ENCODE results near the gene TAS2R7. TPM values are rescaled to one million over a fixed set of nuclear protein-coding genes. Genes with fewer than 3 reads are reported as not detected.
"Not testable (repeated sequence)": the region's sequence is repeated elsewhere in the genome, so short reads cannot be mapped to it uniquely, and the experiment has no call there.

The TAS2R7 gene
- total RNA-seq, 3 donors from 2014 or later (not counting 1 experiment from before 2014, with no cell fraction given): not detected

DNA sequence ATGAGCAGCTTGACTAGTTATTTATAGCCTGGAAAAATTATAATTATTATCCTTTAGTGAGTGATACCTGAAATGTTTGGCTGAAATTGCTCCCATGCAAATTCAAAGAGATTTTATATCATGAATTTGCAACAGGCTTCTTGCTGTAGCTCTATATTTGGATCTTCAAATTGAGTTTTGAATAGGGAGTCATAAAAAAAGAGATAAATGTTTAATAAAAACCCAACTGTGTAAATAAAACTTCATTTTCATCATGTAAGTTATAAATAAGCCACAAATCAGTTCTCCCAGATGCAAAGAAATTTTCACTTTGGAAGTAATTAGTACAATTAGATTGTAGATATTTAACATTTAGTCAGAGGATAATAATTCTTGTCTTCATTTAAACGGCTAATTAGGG lies 4.8 kb upstream of the TAS2R7 start, which contains the start of gene TAS2R8:
TAS2R8 (minus strand) TSS at position 101 of the 400 bp plus-strand sequence. CDS start 306 bp downstream, outside the sequence.
- TF ChIP-seq, protein P1, sequence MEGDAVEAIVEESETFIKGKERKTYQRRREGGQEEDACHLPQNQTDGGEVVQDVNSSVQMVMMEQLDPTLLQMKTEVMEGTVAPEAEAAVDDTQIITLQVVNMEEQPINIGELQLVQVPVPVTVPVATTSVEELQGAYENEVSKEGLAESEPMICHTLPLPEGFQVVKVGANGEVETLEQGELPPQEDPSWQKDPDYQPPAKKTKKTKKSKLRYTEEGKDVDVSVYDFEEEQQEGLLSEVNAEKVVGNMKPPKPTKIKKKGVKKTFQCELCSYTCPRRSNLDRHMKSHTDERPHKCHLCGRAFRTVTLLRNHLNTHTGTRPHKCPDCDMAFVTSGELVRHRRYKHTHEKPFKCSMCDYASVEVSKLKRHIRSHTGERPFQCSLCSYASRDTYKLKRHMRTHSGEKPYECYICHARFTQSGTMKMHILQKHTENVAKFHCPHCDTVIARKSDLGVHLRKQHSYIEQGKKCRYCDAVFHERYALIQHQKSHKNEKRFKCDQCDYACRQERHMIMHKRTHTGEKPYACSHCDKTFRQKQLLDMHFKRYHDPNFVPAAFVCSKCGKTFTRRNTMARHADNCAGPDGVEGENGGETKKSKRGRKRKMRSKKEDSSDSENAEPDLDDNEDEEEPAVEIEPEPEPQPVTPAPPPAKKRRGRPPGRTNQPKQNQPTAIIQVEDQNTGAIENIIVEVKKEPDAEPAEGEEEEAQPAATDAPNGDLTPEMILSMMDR (IDR thresholded peaks at IDR 0.05): no peak
- DNase-seq (no peak), ATAC-seq (no peak)
- no peak within 1 kb of the TSS for H3K4me3 Mint-ChIP-seq
- Histone ChIP-seq H3K27me3 (ENCODE audit: control insufficient read depth, insufficient read depth, low read length) (peaks cover 16% of the 10 kb centered on the region), H3K9me3 (ENCODE audit: control insufficient read depth, insufficient read depth, low read length) (no peaks in the 10 kb centered on the region), H3K4me3 (ENCODE audit: low read length) (no peak within 1 kb of the TSS), H3K4me1 (ENCODE audit: control insufficient read depth, insufficient read depth, low read length) (no peaks in the 10 kb centered on the region), H3K27ac (ENCODE audit: low read length) (no peak within 1 kb of the TSS), H3K36me3 (ENCODE audit: control insufficient read depth, insufficient read depth, low read length) (no peaks in the 10 kb centered on the region)
- intact Hi-C loops (cut with micrococcal nuclease): no loop called here
- no CpG with 5 or more reads among the region's 1 CpG for WGBS (ENCODE audit: insufficient coverage)
- H3K9me3 Mint-ChIP-seq: no peaks in the 10 kb centered on the region
- H3K27ac Mint-ChIP-seq: no peak within 1 kb of the TSS
- H3K36me3 Mint-ChIP-seq: no peaks in the 10 kb centered on the region
- peaks cover 22 to 62% of the 10 kb centered on the region in 2 donors for H3K27me3 Mint-ChIP-seq (ENCODE audit: low read depth in 2 of 2)
- no peaks in the 10 kb centered on the region for H3K4me1 Mint-ChIP-seq

- Histone ChIP-seq H3K9me3 (ENCODE audit: control insufficient read depth, insufficient read depth, low read length) (no peaks in the 10 kb centered on the region), H3K4me1 (ENCODE audit: control insufficient read depth, insufficient read depth, low read length) (no peaks in the 10 kb centered on the region), H3K36me3 (ENCODE audit: control insufficient read depth, insufficient read depth, low read length) (no peaks in the 10 kb centered on the region), H3K27me3 (ENCODE audit: control insufficient read depth, insufficient read depth, low read length) (peaks cover 14% of the 10 kb centered on the region), H3K27ac (ENCODE audit: low read length) (no peak overlapping the region), H3K4me3 (ENCODE audit: low read length) (no peak overlapping the region)
- Mint-ChIP-seq H3K36me3 (no peaks in the 10 kb centered on the region), H3K4me1 (no peaks in the 10 kb centered on the region), H3K4me3 (no peak overlapping the region), H3K27me3 (ENCODE audit: low read depth in 2 of 2) (peaks cover 22 to 55% of the 10 kb centered on the region in 2 donors), H3K27ac (no peak overlapping the region), H3K9me3 (no peaks in the 10 kb centered on the region)
- intact Hi-C loops (cut with micrococcal nuclease): no loop called here
- ATAC-seq: no peak
- no peak for DNase-seq
- TF ChIP-seq, protein P1 (IDR thresholded peaks at IDR 0.05): no peak
- WGBS (ENCODE audit: insufficient coverage): 81% methylated on average over 5 of the region's 5 CpGs
Measured at GRCh38 chr12:10801741-10802140, 686 bp downstream of the TAS2R7 start.

DNA sequence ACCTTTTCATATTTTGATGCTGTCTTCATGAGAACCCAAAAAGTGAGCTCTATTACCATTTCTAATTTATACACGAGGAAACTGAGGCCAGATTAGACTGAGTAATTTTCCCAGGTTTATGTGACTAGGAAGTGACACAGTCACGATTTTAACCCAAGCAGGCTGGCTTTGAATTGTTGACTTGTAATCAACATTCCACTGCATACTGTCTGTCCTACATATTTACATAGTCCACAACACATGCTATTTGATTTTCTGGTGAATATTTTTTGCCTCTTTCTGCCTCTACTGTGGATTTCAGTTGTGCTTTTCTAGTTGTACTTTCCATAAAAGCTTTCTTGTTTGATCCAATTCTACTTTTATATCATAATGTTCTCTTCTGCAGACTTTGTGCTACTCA lies 8.2 kb downstream of the TAS2R7 start:
- intact Hi-C loops (cut with micrococcal nuclease): no loop called here
- WGBS (ENCODE audit: insufficient coverage): 82% methylated on average over 2 of the region's 2 CpGs
- TF ChIP-seq, protein P1 (IDR thresholded peaks at IDR 0.05): no peak
- H3K4me1 Mint-ChIP-seq: no peaks in the 10 kb centered on the region
- Histone ChIP-seq H3K9me3 (ENCODE audit: control insufficient read depth, insufficient read depth, low read length) (no peaks in the 10 kb centered on the region), H3K27ac (ENCODE audit: low read length) (no peak overlapping the region), H3K4me1 (ENCODE audit: control insufficient read depth, insufficient read depth, low read length) (no peaks in the 10 kb centered on the region), H3K4me3 (ENCODE audit: low read length) (no peak overlapping the region), H3K27me3 (ENCODE audit: control insufficient read depth, insufficient read depth, low read length) (peaks cover 4% of the 10 kb centered on the region), H3K36me3 (ENCODE audit: control insufficient read depth, insufficient read depth, low read length) (no peaks in the 10 kb centered on the region)
- no peak overlapping the region for H3K4me3 Mint-ChIP-seq
- H3K27ac Mint-ChIP-seq: no peak overlapping the region
- ATAC-seq (no peak), DNase-seq (no peak)
- H3K9me3 Mint-ChIP-seq: no peaks in the 10 kb centered on the region
- H3K36me3 Mint-ChIP-seq: no peaks in the 10 kb centered on the region
- peaks cover 19% of the 10 kb centered on the region in 2 donors for H3K27me3 Mint-ChIP-seq (ENCODE audit: low read depth in 2 of 2)

GRCh38 chr12:10791769-10792168 lies 10.7 kb downstream of the TAS2R7 start:
- intact Hi-C loops (cut with micrococcal nuclease); H3K27ac Mint-ChIP-seq: not testable (repeated sequence)

More at GRCh38 chr12:10791769-10792168, 10.7 kb downstream of the TAS2R7 start:
- not testable (repeated sequence) for H3K9me3 ChIP-seq (ENCODE audit: control insufficient read depth, insufficient read depth, low read length); H3K9me3 Mint-ChIP-seq; DNase-seq; H3K4me1 Mint-ChIP-seq; H3K27me3 ChIP-seq (ENCODE audit: control insufficient read depth, insufficient read depth, low read length); H3K4me3 ChIP-seq (ENCODE audit: low read length); H3K4me3 Mint-ChIP-seq; H3K36me3 Mint-ChIP-seq; H3K36me3 ChIP-seq (ENCODE audit: control insufficient read depth, insufficient read depth, low read length); H3K27ac ChIP-seq (ENCODE audit: low read length); H3K4me1 ChIP-seq (ENCODE audit: control insufficient read depth, insufficient read depth, low read length); ATAC-seq
- peaks cover 17% of the 10 kb centered on the region in 2 donors for H3K27me3 Mint-ChIP-seq (ENCODE audit: low read depth in 2 of 2)
- 90% methylated on average over 4 of the region's 4 CpGs for WGBS (ENCODE audit: insufficient coverage)
